Measurements from ENCODE around the gene FRMD3.

FRMD3 gene

GRCh38 chr9:83431101-83432060 lies 106.8 kb downstream of the FRMD3 start:
- no peak for DNase-seq

GRCh38 chr9:83430681-83431080 lies 107.5 kb downstream of the FRMD3 start:
- DNase-seq = no peak

- DNase-seq = no peak
Observed at GRCh38 chr9:83429229-83429628, 109.0 kb downstream of the FRMD3 start.

GRCh38 chr9:83425240-83425639 lies 113.0 kb downstream of the FRMD3 start:
- DNase-seq = no peak

GRCh38 chr9:83424831-83425230 lies 113.4 kb downstream of the FRMD3 start:
- DNase-seq = no peak

- DNase-seq = no peak
Observed at GRCh38 chr9:83423815-83424707, 114.1 kb downstream of the FRMD3 start.

GRCh38 chr9:83422527-83422926 lies 115.7 kb downstream of the FRMD3 start:
- DNase-seq = no peak

- no peak for DNase-seq
Observed at GRCh38 chr9:83420486-83420885, 117.7 kb downstream of the FRMD3 start.

GRCh38 chr9:83419961-83420360 lies 118.2 kb downstream of the FRMD3 start:
- no peak for DNase-seq

GRCh38 chr9:83418283-83418682 lies 119.9 kb downstream of the FRMD3 start:
- DNase-seq = no peak

- no peak for DNase-seq
Observed at GRCh38 chr9:83413367-83413766, 124.8 kb downstream of the FRMD3 start.

GRCh38 chr9:83410701-83411100 lies 127.5 kb downstream of the FRMD3 start:
- no peak for DNase-seq

GRCh38 chr9:83406921-83407320 lies 131.3 kb downstream of the FRMD3 start:
- no peak for DNase-seq

- no peak for DNase-seq
Observed at GRCh38 chr9:83405759-83406158, 132.4 kb downstream of the FRMD3 start.

- no peak for DNase-seq
Observed at GRCh38 chr9:83403527-83404238, 134.5 kb downstream of the FRMD3 start.

- no peak for DNase-seq
Observed at GRCh38 chr9:83401328-83401900, 136.8 kb downstream of the FRMD3 start.

GRCh38 chr9:83396813-83397212 lies 141.4 kb downstream of the FRMD3 start:
- no peak for DNase-seq

GRCh38 chr9:83396342-83396741 lies 141.9 kb downstream of the FRMD3 start:
- no peak for DNase-seq

GRCh38 chr9:83392228-83392627 lies 146.0 kb downstream of the FRMD3 start:
- no peak for DNase-seq

- DNase-seq = no peak
Observed at GRCh38 chr9:83388346-83388745, 149.9 kb downstream of the FRMD3 start.

GRCh38 chr9:83387401-83388185 lies 150.6 kb downstream of the FRMD3 start:
- no peak for DNase-seq

GRCh38 chr9:83385317-83385716 lies 152.9 kb downstream of the FRMD3 start:
- no peak for DNase-seq
